Measurements from ENCODE around the gene TCF7L1.

Gene TCF7L1

GRCh38 chr2:85269959-85270358 lies 136.8 kb downstream of the TCF7L1 start:
- DNase-seq (ENCODE audit: low read depth, low spot score) = no peak
- no peak overlapping the region for H3K27ac ChIP-seq

- no peak overlapping the region for H3K27ac ChIP-seq
- no peak for DNase-seq (ENCODE audit: low read depth, low spot score)
Measured at GRCh38 chr2:85272357-85272756, 139.2 kb downstream of the TCF7L1 start.

- peak; percentile 71 for DNase-seq (ENCODE audit: low read depth, low spot score)
- H3K27ac ChIP-seq = peak overlapping the region; percentile 72
Measured at GRCh38 chr2:85273738-85274731, 140.8 kb downstream of the TCF7L1 start.

DNA sequence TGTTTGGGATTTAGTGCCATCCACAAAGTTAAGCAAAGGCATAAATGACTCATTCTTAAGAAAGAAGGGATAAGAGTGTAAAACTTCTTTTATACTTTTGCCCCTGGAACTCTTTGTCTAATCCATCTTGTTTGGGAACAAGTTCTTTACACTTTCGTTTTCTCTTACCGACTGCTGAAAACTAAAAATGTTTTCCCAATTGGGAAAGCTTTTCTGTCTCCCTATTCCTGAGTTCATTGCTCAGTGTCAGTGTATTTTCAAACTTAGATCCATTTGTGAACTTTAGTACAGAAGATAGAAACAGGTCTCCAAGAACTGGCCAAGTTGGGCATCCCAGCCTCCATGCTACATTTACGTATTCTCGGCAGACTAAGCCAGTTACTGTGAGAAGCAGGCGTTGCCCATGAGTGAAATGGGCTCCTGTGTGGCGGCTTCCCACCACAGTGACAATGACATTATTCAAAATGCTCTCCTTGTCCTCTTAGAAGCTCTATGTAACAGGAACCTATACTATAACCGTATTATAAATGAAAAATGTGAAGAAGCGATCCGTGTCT lies 142.9 kb downstream of the TCF7L1 start:
- peak overlapping the region; percentile 72 for H3K27ac ChIP-seq
- DNase-seq (ENCODE audit: low read depth, low spot score) = no peak

DNA sequence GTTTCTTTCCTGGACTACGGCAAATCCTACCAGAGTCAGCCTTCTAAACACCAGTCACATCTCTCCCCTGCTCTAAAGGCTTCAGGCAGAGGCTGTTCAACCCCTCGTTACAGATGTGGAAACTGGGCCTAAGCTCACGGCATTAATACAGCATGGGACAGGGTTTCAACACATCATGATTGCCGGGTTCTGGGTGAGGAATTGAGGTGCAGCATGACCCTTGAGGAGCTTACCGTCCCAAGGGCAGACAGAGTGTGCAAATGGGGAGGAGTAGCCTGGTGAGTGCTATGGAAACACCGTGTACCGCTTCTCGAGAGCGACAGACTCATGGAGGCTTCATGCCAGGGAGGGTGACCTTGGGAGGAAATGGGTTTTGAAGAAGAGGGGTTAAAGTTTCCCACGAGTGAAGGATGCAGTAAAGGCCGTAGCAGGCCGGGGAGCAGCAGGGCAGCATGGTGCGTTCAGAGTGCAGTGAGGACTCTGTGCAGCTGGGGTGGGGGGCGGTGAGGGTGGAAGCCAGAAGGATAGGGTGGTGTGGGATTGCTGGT lies 143.5 kb downstream of the TCF7L1 start:
- DNase-seq (ENCODE audit: low read depth, low spot score) = no peak
- H3K27ac ChIP-seq = no peak overlapping the region

DNA sequence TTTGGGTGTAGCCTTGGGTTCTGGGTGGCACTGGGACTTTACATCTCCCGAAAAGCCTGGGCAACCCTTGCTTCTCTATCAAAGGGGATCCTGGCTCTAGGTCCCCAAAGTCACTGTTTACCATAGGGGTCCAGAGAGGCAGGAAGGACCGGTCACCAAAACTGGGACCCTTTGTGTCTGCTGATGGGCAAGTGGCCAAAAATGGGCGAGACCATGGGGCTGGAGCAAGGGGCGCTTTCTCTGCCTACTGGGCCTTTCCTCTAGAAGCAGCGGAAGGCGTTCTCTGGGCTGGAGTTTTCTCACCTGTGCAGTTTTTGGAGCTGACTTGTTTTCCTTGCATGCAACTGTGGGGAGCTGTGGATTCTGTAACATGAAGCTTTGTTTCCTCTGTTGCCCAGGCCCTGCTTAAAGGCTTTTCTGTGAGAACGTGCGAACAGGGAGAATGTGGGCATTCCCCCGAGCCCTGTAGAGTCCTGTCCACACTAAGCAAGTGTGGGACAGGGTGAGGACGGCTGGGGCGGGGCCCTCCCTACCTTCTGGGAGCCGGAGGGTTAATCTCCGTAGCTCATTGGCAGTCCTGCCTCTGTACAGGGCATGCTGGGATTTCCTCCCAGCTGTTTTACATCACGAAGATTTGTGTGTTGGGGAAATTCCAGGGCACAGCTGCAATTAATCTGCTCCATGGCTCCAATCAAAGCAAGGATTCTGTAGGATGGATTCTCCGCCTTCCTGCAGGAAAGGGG lies 144.4 kb downstream of the TCF7L1 start:
- peak overlapping the region; percentile 78 for H3K27ac ChIP-seq
- DNase-seq (ENCODE audit: low read depth, low spot score) = no peak

DNA sequence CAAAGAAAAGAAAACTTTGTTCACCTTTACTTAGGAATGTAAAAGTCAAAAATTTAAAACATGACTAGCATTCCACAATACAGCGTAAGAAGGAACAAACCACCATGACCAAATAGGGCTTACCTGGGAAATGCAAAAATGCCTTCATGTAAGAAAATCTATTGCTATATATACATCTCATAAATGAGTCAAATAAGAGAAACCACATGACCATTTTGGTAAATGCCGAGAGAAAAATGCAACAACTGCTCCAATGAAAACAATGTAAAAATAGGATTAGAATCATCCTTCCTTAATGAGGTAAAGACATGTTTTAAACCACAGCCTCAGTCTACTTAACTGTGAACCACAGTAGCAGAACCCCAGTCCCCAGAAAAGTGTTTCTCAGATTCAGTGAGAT lies 145.2 kb downstream of the TCF7L1 start:
- no peak for DNase-seq (ENCODE audit: low read depth, low spot score)
- H3K27ac ChIP-seq = peak overlapping the region; percentile 78

DNA sequence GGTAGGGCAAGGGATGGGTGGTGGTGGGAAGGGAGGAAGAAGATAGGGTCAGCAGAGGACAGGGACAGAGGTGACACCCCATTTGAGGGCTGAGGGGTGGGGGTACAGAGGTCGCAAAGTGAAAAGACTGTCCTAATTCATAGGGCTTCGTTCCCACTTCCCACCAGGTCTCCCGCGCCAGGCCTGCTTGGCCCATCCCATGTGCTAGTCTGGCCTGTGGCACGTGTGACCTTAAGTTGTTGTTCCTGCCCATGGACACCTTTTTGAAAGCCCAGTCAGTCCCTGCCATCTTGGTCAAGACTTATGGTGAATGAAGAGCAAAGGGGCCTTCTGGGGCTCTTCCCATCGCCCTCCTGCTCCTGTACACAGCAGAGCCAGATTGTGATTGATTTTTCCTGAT lies 148.4 kb downstream of the TCF7L1 start:
- no peak for DNase-seq (ENCODE audit: low read depth, low spot score)
- H3K27ac ChIP-seq = no peak overlapping the region

DNA sequence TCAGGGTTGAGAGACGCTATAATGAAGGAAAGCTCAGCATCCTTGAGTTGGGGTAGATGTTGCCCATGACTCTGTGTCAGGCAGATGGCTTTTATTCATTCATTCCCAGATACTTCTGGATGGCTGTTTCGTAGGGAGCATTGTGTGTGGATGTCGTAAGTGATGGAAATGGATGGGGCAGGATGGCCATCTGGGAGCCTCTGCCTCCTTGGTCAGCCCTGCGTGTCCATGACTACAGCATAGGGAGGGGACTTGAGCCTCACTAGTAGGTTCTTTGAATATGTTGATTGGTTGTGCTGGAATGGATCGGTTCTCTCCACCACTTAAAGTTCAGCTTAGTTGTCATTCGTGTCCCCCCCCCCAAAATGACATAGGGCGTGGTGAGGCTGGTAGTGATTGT lies 149.7 kb downstream of the TCF7L1 start:
- DNase-seq (ENCODE audit: low read depth, low spot score) = no peak
- no peak overlapping the region for H3K27ac ChIP-seq

DNA sequence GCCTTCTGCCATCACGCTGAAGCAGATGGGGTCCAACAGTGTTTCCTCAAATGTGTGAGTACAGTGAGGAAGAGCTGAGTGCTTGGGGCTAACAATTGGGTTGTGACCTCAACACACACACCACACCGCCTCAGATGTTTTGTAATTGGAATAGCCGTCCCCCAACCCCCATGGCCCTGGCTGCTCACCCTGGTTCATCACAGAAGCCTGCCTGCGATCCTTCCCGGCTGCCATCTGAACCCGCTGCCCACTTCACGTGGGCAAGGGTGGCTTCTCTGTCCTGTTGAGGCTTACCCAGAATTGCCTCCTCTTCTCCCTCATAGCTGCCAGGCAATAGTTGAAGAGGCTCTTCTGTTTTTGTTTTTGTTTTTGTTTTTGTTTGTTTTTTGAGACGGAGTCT lies 150.4 kb downstream of the TCF7L1 start:
- no peak for DNase-seq (ENCODE audit: low read depth, low spot score)
- H3K27ac ChIP-seq = no peak overlapping the region

DNA sequence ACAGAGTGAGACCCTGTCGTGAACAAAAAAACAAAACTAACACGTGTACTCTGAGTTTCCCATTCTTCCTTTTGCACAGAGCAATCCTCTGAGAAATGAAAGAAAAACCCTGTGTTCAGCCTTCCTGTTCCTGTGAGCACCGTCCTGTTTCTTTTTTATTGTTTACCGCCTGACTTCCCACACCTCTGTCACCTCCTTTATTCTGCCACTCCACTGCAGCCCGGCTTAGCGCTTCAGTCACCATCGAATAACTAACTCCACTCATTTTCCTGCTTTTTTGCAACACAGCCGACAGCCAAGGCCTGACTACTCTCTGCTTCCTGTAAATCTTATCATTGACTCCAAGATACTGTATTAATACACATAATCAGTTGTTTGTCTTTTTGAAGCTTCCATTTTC lies 153.7 kb downstream of the TCF7L1 start:
- no peak for DNase-seq (ENCODE audit: low read depth, low spot score)
- peak overlapping the region; percentile 97 for H3K27ac ChIP-seq

- peak overlapping the region; percentile 97 for H3K27ac ChIP-seq
- DNase-seq (ENCODE audit: low read depth, low spot score) = no peak
Measured at GRCh38 chr2:85287721-85288120, 154.5 kb downstream of the TCF7L1 start.

DNA sequence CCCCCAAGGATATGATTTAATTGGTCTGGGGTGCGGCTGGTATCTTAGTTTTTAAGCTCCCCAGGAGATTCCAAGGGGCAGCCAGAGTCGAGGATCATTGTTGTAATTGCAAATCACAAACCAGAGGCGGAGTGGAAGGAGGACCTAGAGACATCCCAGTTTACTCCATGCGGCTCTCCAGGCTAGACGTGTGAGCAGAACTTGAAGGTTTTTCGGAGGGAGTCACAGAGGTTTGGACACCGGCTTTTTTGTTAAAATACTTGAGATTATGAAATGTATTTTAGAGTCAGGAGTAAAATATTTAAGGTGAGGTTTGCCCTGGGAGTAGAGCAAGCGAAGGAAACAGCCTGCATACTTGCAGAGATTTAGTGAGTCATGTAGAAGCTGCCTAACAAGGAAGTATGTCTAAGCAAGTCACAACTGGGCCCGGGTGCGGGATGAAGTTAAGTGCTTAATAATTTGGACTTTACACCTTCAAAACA lies 155.1 kb downstream of the TCF7L1 start:
- DNase-seq (ENCODE audit: low read depth, low spot score) = peak; percentile 94
- peak overlapping the region; percentile 97 for H3K27ac ChIP-seq

DNA sequence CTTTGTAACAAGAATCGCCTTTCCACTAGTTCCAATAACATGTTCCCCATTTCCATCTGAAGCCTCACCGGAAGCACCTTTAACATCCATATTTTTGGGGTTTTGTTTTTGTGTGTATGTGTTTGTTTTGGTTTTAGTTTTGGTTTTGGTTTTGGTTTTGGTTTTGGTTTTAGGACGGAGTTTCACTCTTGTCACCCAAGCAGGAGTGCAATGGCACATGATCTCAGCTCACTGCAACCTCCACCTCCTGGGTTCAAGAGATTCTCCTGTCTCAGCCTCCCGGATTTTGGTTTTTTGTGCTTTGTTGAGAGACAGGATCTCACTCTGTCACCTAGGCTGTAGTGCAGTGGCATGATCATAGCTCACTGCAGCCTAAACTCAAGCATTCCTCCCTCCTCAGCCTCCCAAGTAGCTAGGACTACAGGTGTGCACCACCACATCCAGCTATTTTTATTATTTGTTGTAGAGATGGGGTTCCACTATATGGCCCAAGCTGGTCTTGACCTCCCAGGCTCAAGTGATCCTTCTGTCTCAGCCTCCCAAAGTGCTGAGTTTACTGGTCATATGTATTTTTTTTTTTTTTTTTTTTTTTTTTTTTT lies 158.3 kb downstream of the TCF7L1 start:
- peak overlapping the region; percentile 97 for H3K27ac ChIP-seq
- DNase-seq (ENCODE audit: low read depth, low spot score) = no peak

DNA sequence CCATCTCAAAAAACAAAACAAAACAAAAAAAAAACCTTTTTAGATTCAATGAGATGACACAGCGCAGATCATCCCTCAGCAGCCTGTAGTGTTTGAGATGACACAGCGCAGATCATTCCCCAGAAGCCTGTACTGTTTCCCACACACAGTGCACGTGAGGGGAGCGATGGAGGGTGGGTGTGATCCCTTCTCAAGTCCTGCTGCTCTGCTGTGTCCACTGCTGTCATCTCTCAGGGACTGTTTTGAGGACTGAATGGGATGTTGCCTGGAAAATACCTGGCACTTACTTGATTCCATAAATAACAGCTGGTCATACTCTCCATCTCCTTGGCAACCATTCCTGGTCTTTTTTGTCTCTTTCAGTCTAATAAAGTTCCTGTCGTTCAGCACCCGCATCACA lies 168.9 kb downstream of the TCF7L1 start:
- no peak for DNase-seq (ENCODE audit: low read depth, low spot score)

GRCh38 chr2:85303780-85304531 lies 170.8 kb downstream of the TCF7L1 start:
- DNase-seq (ENCODE audit: low read depth, low spot score) = no peak

More for the DNA sequence above, 168.9 kb downstream of the TCF7L1 start:
- no peak overlapping the region for H3K27ac ChIP-seq

DNA sequence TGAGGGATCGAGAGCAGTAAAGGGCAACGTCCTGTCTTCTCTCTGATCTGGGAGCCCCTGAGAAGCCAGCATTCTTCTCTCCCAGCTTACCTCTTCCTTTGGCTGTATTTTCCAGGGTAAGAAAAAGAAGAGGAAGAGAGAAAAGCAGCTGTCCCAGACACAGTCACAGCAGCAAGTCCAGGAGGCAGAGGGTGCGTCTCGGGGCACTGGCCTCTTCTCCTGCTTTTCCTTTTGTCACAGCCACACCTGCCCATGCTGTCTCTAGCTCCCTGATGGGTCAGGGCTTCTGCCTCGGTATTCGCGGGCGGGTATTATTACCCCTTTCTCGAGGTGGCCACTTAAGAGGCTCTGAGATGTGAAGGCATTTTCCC lies 174.3 kb downstream of the TCF7L1 start:
- no peak overlapping the region for H3K27ac ChIP-seq
- DNase-seq (ENCODE audit: low read depth, low spot score) = no peak

More at GRCh38 chr2:85303780-85304531, 170.8 kb downstream of the TCF7L1 start:
- H3K27ac ChIP-seq = no peak overlapping the region

GRCh38 chr2:85308201-85308600 lies 175.0 kb downstream of the TCF7L1 start:
- DNase-seq (ENCODE audit: low read depth, low spot score) = no peak
- H3K27ac ChIP-seq = no peak overlapping the region

- DNase-seq (ENCODE audit: low read depth, low spot score) = no peak
- no peak overlapping the region for H3K27ac ChIP-seq
Measured at GRCh38 chr2:85308896-85309555, 175.8 kb downstream of the TCF7L1 start.
